ENCODE results near the gene SLCO2A1.

SLCO2A1 gene

GRCh38 chr3:133933097-133934024 is 96.4 kb downstream of the SLCO2A1 start:
- no peaks in the 10 kb centered on the region for H4K20me1 ChIP-seq (ENCODE audit: low read depth, low read length)
- no peaks in the 10 kb centered on the region for H3K36me3 ChIP-seq (ENCODE audit: low read length)
- no peaks in the 10 kb centered on the region for H3K9me2 ChIP-seq (replicated peaks; ENCODE audit: insufficient read depth, low read length)
- H3K4me3 ChIP-seq (ENCODE audit: insufficient read depth, low read length, poor library complexity, severe bottlenecking) = no peak overlapping the region
- H3K27ac ChIP-seq (ENCODE audit: low read depth, low read length) = no peak overlapping the region
- no peaks in the 10 kb centered on the region for H3K27me3 ChIP-seq (ENCODE audit: low read length)
- no peaks in the 10 kb centered on the region for H3K9me3 ChIP-seq (ENCODE audit: insufficient read depth, low read length)
- TF ChIP-seq EZH2phosphoT487 (conservative IDR thresholded peaks at IDR 0.05; ENCODE audit: low read length) = no peak
- no peak for TF ChIP-seq CTCF (IDR thresholded peaks at IDR 0.05; ENCODE audit: insufficient read depth, low read length, poor library complexity, severe bottlenecking)
- no peaks in the 10 kb centered on the region for H3K79me2 ChIP-seq (ENCODE audit: insufficient read depth, low read length)
- H3F3A ChIP-seq (ENCODE audit: insufficient read depth) = no peaks in the 10 kb centered on the region
- H3K9ac ChIP-seq (ENCODE audit: low read length) = no peak overlapping the region
- H2AFZ ChIP-seq (ENCODE audit: low read depth, low read length, severe bottlenecking) = no peak overlapping the region
- no peak overlapping the region for H3K4me2 ChIP-seq (ENCODE audit: low read depth, low read length, poor library complexity, severe bottlenecking)

GRCh38 chr3:133932009-133932408 is 97.7 kb downstream of the SLCO2A1 start:
- H4K20me1 ChIP-seq (ENCODE audit: low read depth, low read length) = no peaks in the 10 kb centered on the region
- no peaks in the 10 kb centered on the region for H3K9me2 ChIP-seq (replicated peaks; ENCODE audit: insufficient read depth, low read length)
- no peak overlapping the region for H3K4me3 ChIP-seq (ENCODE audit: insufficient read depth, low read length, poor library complexity, severe bottlenecking)
- TF ChIP-seq EZH2phosphoT487 (conservative IDR thresholded peaks at IDR 0.05; ENCODE audit: low read length) = no peak
- TF ChIP-seq CTCF (IDR thresholded peaks at IDR 0.05; ENCODE audit: insufficient read depth, low read length, poor library complexity, severe bottlenecking) = no peak
- no peaks in the 10 kb centered on the region for H3F3A ChIP-seq (ENCODE audit: insufficient read depth)
- no peak overlapping the region for H3K9ac ChIP-seq (ENCODE audit: low read length)
- no peaks in the 10 kb centered on the region for H3K9me3 ChIP-seq (ENCODE audit: insufficient read depth, low read length)
- no peaks in the 10 kb centered on the region for H3K79me2 ChIP-seq (ENCODE audit: insufficient read depth, low read length)
- no peak overlapping the region for H2AFZ ChIP-seq (ENCODE audit: low read depth, low read length, severe bottlenecking)
- no peak overlapping the region for H3K4me2 ChIP-seq (ENCODE audit: low read depth, low read length, poor library complexity, severe bottlenecking)
- no peaks in the 10 kb centered on the region for H3K36me3 ChIP-seq (ENCODE audit: low read length)
- H3K27ac ChIP-seq (ENCODE audit: low read depth, low read length) = no peak overlapping the region
- H3K27me3 ChIP-seq (ENCODE audit: low read length) = no peaks in the 10 kb centered on the region

- H4K20me1 ChIP-seq (ENCODE audit: low read depth, low read length) = no peaks in the 10 kb centered on the region
- no peak overlapping the region for H3K4me3 ChIP-seq (ENCODE audit: insufficient read depth, low read length, poor library complexity, severe bottlenecking)
- no peak overlapping the region for H3K9ac ChIP-seq (ENCODE audit: low read length)
Measured at GRCh38 chr3:133931084-133931483, 98.6 kb downstream of the SLCO2A1 start.

More at GRCh38 chr3:133931084-133931483, 98.6 kb downstream of the SLCO2A1 start:
- H3K4me2 ChIP-seq (ENCODE audit: low read depth, low read length, poor library complexity, severe bottlenecking) = no peak overlapping the region
- H3K27ac ChIP-seq (ENCODE audit: low read depth, low read length) = no peak overlapping the region
- no peaks in the 10 kb centered on the region for H3K36me3 ChIP-seq (ENCODE audit: low read length)
- no peak overlapping the region for H2AFZ ChIP-seq (ENCODE audit: low read depth, low read length, severe bottlenecking)
- H3K79me2 ChIP-seq (ENCODE audit: insufficient read depth, low read length) = no peaks in the 10 kb centered on the region
- no peaks in the 10 kb centered on the region for H3K27me3 ChIP-seq (ENCODE audit: low read length)
- no peaks in the 10 kb centered on the region for H3K9me3 ChIP-seq (ENCODE audit: insufficient read depth, low read length)
- TF ChIP-seq EZH2phosphoT487 (conservative IDR thresholded peaks at IDR 0.05; ENCODE audit: low read length) = no peak
- TF ChIP-seq CTCF (IDR thresholded peaks at IDR 0.05; ENCODE audit: insufficient read depth, low read length, poor library complexity, severe bottlenecking) = no peak
- H3K9me2 ChIP-seq (replicated peaks; ENCODE audit: insufficient read depth, low read length) = no peaks in the 10 kb centered on the region
- H3F3A ChIP-seq (ENCODE audit: insufficient read depth) = no peaks in the 10 kb centered on the region

All from SU-DHL-6 (cell line).